DND-41 (cell line): ENCODE measurements around the gene RBM5.

Experiments used
- ATAC-seq: fragments of 200-7000 bp; cut with Tn5 transposase; 3 replicates; pipeline ENCODE4 v1.9.1; 2021; ENCODE audit warnings: low read depth; ENCODE audit not compliant: insufficient read depth
- DNase-seq: peaks from one replicate; pipeline ENCODE4 v3.0.0-alpha.2; 2020
- H2AFZ ChIP-seq: 2 replicates; pipeline ENCODE4 v1.6.0; 2012; ENCODE audit warnings: low read depth, low read length
- H3K27ac ChIP-seq: 2 replicates; pipeline ENCODE4 v1.5.1; 2012; ENCODE audit warnings: low read length, inconsistent platforms
- H3K27me3 ChIP-seq: fragments of 200-600 bp; sonication (generic); 2 replicates; pipeline ENCODE4 v1.6.0; 2012; ENCODE audit warnings: low read length, mild to moderate bottlenecking, inconsistent platforms; ENCODE audit not compliant: insufficient read depth, poor library complexity
- H3K36me3 ChIP-seq: 2 replicates; pipeline ENCODE4 v1.5.1; 2012; ENCODE audit warnings: low read length, inconsistent platforms; ENCODE audit not compliant: insufficient read depth
- H3K4me1 ChIP-seq: 2 replicates; pipeline ENCODE4 v1.5.1; 2012; ENCODE audit warnings: mild to moderate bottlenecking, low read length; ENCODE audit not compliant: insufficient read depth
- H3K4me2 ChIP-seq: 2 replicates; pipeline ENCODE4 v1.6.0; 2012; ENCODE audit warnings: mild to moderate bottlenecking, moderate library complexity, low read length, inconsistent platforms; ENCODE audit not compliant: insufficient read depth
- H3K4me3 ChIP-seq, 2 experiments: fragments of 200-600 bp in 1 of 2; shearing (Covaris generic) in 1 of 2; 2 replicates each; pipeline ENCODE4 v1.5.1; 2012 to 2016; ENCODE audit warnings: inconsistent platforms in 2 of 2, low read length in 2 of 2, mild to moderate bottlenecking in 2 of 2, low read depth in 1 of 2, moderate library complexity in 1 of 2
- H3K79me2 ChIP-seq: 2 replicates; pipeline ENCODE4 v1.6.0; 2012; ENCODE audit warnings: low read length, inconsistent platforms; ENCODE audit not compliant: insufficient read depth
- H3K9ac ChIP-seq: 2 replicates; pipeline ENCODE4 v1.6.0; 2012; ENCODE audit warnings: low read depth, mild to moderate bottlenecking, inconsistent platforms, low read length, moderate library complexity
- H3K9me3 ChIP-seq: 2 replicates; pipeline ENCODE4 v1.5.1; 2012; ENCODE audit warnings: low read length, moderate library complexity, mild to moderate bottlenecking, inconsistent platforms; ENCODE audit not compliant: insufficient read depth, severe bottlenecking
- H4K20me1 ChIP-seq: 2 replicates; pipeline ENCODE4 v1.6.0; 2012; ENCODE audit warnings: low read length; ENCODE audit not compliant: insufficient read depth
- CTCF ChIP-seq: IDR thresholded peaks from 2 replicates; pipeline ENCODE4 v1.5.1; 2012; ENCODE audit warnings: borderline replicate concordance, low read length, moderate library complexity, mild to moderate bottlenecking; ENCODE audit not compliant: poor library complexity, severe bottlenecking; ENCODE audit errors: extremely low read depth
- EZH2 ChIP-seq: IDR thresholded peaks from 3 replicates; pipeline ENCODE4 v1.6.1; 2012; ENCODE audit warnings: borderline replicate concordance, low read depth, mild to moderate bottlenecking, moderate library complexity, low read length, inconsistent platforms; ENCODE audit not compliant: severe bottlenecking

RBM5 gene

GRCh38 chr3:50118237-50118636 is 29.5 kb downstream of the RBM5 start:
- Histone ChIP-seq H2AFZ (no peak overlapping the region), H3K36me3 (peaks cover 83% of the 10 kb centered on the region)

GRCh38 chr3:50119786-50120185 is 31.1 kb downstream of the RBM5 start:
- ATAC-seq (no peak), DNase-seq (no peak)
- TF ChIP-seq CTCF: no peak
- TF ChIP-seq EZH2: no peak
- H3K27ac ChIP-seq: no peak overlapping the region
- H2AFZ ChIP-seq: no peak overlapping the region
- H3K79me2 ChIP-seq: no peaks in the 10 kb centered on the region
- H3K4me2 ChIP-seq: no peak overlapping the region
- no peaks in the 10 kb centered on the region for H3K4me1 ChIP-seq
- H3K36me3 ChIP-seq: peaks cover 67% of the 10 kb centered on the region
- no peak overlapping the region for H3K9ac ChIP-seq
- no peaks in the 10 kb centered on the region for H3K9me3 ChIP-seq
- peaks cover 35% of the 10 kb centered on the region for H4K20me1 ChIP-seq
- no peaks in the 10 kb centered on the region for H3K27me3 ChIP-seq
- no peak overlapping the region for H3K4me3 ChIP-seq

More at GRCh38 chr3:50118237-50118636, 29.5 kb downstream of the RBM5 start:
- ATAC-seq (no peak), DNase-seq (no peak)
- Histone ChIP-seq H3K4me1 (no peaks in the 10 kb centered on the region), H3K4me2 (no peak overlapping the region), H3K9me3 (no peaks in the 10 kb centered on the region), H3K27ac (no peak overlapping the region), H3K79me2 (no peaks in the 10 kb centered on the region), H4K20me1 (peaks cover 36% of the 10 kb centered on the region), H3K9ac (no peak overlapping the region), H3K4me3 (no peak overlapping the region), H3K27me3 (no peaks in the 10 kb centered on the region)
- TF ChIP-seq EZH2 (no peak), CTCF (no peak)

- Histone ChIP-seq H3K36me3 (peaks cover 60% of the 10 kb centered on the region), H3K27ac (no peak overlapping the region), H3K9me3 (no peaks in the 10 kb centered on the region), H2AFZ (no peak overlapping the region), H3K4me3 (no peak overlapping the region), H3K9ac (no peak overlapping the region), H3K27me3 (no peaks in the 10 kb centered on the region), H3K4me2 (no peak overlapping the region), H3K4me1 (no peaks in the 10 kb centered on the region), H4K20me1 (peaks cover 35% of the 10 kb centered on the region), H3K79me2 (no peaks in the 10 kb centered on the region)
- ATAC-seq (no peak), DNase-seq (no peak)
- TF ChIP-seq CTCF (no peak), EZH2 (no peak)
Measured at GRCh38 chr3:50120364-50121071, 31.8 kb downstream of the RBM5 start.
